GM19351 (cell line): Measurements from ENCODE around the gene RADX.
"Not testable (repeated sequence)": the region's sequence is repeated elsewhere in the genome, so short reads cannot be mapped to it uniquely, and the experiment has no call there.

Experiments used
- ATAC-seq: cut with Tn5 transposase; IDR thresholded peaks from one replicate; pipeline ENCODE4 v1.9.1; 2021; ENCODE audit warnings: mild to moderate bottlenecking, moderate library complexity; ENCODE audit not compliant: unreplicated experiment

RADX gene

GRCh38 chrX:106611679-106612392 is at the start of gene RADX:
Gene RADX, plus strand, starts transcription at chrX:106611978. Its CDS starts 103 bp downstream, at chrX:106612081.
- ATAC-seq: peak; percentile 96

GRCh38 chrX:106564986-106565385 is 46.8 kb upstream of the RADX start:
- ATAC-seq: no peak

GRCh38 chrX:106566362-106566761 is 45.4 kb upstream of the RADX start:
- ATAC-seq: no peak

- no peak for ATAC-seq
Observed at GRCh38 chrX:106581856-106582255, 29.9 kb upstream of the RADX start.

- no peak for ATAC-seq
Observed at GRCh38 chrX:106585478-106585877, 26.3 kb upstream of the RADX start.

GRCh38 chrX:106588801-106589200 is 23.0 kb upstream of the RADX start:
- ATAC-seq: peak; percentile 53

GRCh38 chrX:106599411-106599810 is 12.4 kb upstream of the RADX start:
- no peak for ATAC-seq

- ATAC-seq: no peak
Observed at GRCh38 chrX:106606571-106606970, 5.2 kb upstream of the RADX start.

- no peak for ATAC-seq
Observed at GRCh38 chrX:106608016-106608415, 3.8 kb upstream of the RADX start.

GRCh38 chrX:106611317-106611678 is 480 bp upstream of the RADX start:
- ATAC-seq: peak; percentile 13

- peak; percentile 19 for ATAC-seq
Observed at GRCh38 chrX:106612393-106612763, 600 bp downstream of the RADX start.

GRCh38 chrX:106613277-106613676 is 1.5 kb downstream of the RADX start:
- ATAC-seq: no peak

GRCh38 chrX:106615041-106615440 is 3.3 kb downstream of the RADX start:
- ATAC-seq: no peak

GRCh38 chrX:106619797-106620196 is 8.0 kb downstream of the RADX start:
- ATAC-seq: peak; percentile 50

- no peak for ATAC-seq
Observed at GRCh38 chrX:106621836-106622235, 10.1 kb downstream of the RADX start.

- no peak for ATAC-seq
Observed at GRCh38 chrX:106626789-106627188, 15.0 kb downstream of the RADX start.

- ATAC-seq: no peak
Observed at GRCh38 chrX:106631615-106632014, 19.8 kb downstream of the RADX start.

- peak; percentile 99 for ATAC-seq
Observed at GRCh38 chrX:106649523-106650428, 38.0 kb downstream of the RADX start.

- ATAC-seq: not testable (repeated sequence)
Observed at GRCh38 chrX:106653625-106654024, 41.8 kb downstream of the RADX start.

GRCh38 chrX:106670631-106671030 is 58.9 kb downstream of the RADX start:
- ATAC-seq: no peak

GRCh38 chrX:106672527-106672926 is 60.7 kb downstream of the RADX start:
- ATAC-seq: no peak

- no peak for ATAC-seq
Observed at GRCh38 chrX:106680716-106681115, 68.9 kb downstream of the RADX start.
